ENCODE data around the gene MLLT1.

- TF ChIP-seq, protein P1, sequence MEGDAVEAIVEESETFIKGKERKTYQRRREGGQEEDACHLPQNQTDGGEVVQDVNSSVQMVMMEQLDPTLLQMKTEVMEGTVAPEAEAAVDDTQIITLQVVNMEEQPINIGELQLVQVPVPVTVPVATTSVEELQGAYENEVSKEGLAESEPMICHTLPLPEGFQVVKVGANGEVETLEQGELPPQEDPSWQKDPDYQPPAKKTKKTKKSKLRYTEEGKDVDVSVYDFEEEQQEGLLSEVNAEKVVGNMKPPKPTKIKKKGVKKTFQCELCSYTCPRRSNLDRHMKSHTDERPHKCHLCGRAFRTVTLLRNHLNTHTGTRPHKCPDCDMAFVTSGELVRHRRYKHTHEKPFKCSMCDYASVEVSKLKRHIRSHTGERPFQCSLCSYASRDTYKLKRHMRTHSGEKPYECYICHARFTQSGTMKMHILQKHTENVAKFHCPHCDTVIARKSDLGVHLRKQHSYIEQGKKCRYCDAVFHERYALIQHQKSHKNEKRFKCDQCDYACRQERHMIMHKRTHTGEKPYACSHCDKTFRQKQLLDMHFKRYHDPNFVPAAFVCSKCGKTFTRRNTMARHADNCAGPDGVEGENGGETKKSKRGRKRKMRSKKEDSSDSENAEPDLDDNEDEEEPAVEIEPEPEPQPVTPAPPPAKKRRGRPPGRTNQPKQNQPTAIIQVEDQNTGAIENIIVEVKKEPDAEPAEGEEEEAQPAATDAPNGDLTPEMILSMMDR (IDR thresholded peaks at IDR 0.05): no peak
- no peak for TF ChIP-seq POLR2A (IDR thresholded peaks at IDR 0.05)
Observed at GRCh38 chr19:6219586-6220290, 60.0 kb downstream of the MLLT1 start.

All from lower leg skin (tissue), 3 donors.